ENCODE measurements around the gene SLPI.

The SLPI gene

GRCh38 chr20:45211569-45212474, 42.5 kb downstream of the SLPI start:
- DNase-seq: peak in 1 of 3 experiments; percentile 33

DNA sequence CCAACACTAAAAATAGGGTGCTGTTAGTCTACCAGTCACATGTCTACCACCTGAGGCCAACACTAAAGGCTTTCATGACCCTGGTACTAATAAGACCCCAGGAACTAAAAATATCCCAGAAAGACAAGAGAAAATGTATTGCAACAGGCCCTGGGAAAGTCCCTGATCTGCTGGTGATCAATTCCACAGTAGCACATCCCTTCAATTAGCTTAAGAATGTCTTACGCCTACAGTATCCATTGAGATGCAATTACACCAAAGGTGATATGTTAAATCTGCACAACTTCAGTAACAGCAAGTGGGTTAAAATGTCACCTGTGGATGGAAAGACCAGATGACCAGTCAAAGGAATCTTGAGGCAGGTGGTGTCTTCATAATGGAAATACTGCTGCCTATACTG, 44.4 kb downstream of the SLPI start:
- no peak for DNase-seq

DNA sequence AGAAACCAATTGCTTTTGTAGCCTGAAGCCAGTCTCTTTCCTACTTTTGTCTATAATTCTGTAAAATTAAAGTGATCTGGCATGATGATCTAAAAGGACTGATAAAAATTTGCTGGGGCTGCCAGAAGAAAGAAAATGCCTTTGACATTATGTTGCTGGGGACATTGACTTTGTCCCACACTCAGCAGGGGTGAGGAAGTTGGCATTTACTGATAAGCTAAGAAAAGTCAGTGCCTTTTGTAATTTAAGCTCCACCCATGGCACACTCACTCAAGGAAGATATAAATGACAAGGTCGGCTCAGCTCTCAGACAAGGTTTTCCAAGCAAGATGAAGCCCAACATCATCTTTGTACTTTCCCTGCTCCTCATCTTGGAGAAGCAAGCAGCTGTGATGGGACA, 47.6 kb downstream of the SLPI start, which contains the start of gene SEMG1:
SEMG1 (plus strand) TSS at position 309 of the 400 bp plus-strand sequence; CDS start at position 330, 21 bp downstream.
- DNase-seq: no peak
